Measurements from ENCODE around the gene PIRT.

The PIRT gene

DNA sequence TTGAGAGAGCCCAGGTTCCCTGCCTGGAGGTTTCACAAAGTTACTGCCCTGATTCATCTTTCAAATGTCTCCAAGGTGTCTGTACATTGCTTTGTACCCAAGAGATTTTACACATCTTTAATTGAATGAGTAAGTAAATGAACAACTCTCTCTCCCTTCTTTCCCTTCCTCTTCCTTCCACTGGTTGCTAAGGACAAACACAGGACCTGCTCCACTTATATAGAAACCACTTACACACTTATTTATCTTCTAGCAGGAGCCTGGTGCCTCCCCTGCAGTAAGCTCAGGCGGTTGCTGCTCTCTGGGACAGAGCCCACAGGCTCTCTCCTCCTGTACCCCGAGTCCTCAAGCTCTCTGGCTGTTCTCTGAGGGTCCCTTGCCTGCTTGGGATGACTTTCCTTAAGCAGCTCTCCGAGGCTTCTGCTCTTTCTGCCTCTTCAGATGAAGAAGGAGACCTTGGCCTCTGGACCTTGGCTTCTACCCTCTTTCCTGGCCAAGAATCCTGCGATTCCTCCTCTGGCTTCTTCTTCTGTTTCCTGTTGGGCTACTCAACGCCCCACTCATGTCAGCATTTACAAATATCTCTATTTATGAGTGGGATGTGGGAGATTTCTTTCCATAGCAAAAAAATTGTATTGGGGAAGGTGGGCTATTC lies 9.9 kb downstream of the PIRT start:
- DNase-seq = no peak
- in situ Hi-C loops (cut with HindIII; ENCODE audit: low pct_ligation_motif_present, low pct_unique_long_range_greater_than_20kb, low sequenced_read_pairs) = no loop called here

DNA sequence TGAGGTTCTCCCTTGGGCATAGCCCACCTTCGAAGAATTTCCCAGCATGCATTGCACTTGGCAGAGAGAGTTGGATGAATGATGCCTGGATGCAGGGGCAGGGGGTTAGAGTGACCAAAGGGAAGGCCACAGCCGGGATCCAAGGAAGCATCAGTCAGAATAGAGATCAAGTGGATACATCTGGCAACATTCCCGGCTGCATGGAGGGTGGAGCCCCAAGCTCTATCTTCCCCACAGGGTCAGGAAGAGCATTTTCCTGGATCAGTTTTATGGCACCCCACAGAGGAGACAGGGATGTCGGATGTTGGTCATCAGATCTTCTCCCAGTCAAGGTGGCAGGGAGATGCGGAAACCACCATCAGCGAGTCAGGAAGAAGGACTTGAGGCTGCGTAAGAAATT lies 13.0 kb downstream of the PIRT start:
- DNase-seq = no peak
- in situ Hi-C loops (cut with HindIII; ENCODE audit: low pct_ligation_motif_present, low pct_unique_long_range_greater_than_20kb, low sequenced_read_pairs) = no loop called here

DNA sequence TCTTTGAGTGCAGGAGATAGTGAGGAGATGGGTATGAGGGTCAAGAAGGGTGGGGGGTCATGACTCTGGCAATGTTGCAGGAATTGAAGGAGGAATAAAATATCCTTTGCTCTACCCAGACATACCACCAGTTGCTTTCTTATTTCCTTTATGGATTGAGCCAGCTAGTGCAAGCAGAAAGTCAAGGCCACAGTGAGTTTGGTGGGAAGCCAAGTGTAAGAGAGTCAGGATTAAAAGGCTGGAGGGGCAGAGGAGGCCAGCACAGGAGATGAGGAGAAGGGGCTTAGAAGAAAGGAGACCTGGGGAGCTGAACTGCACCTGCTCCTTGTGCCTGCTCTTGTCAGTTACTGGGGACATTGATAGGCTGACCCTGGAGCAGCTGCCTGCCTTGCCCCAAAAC lies 16.1 kb downstream of the PIRT start:
- DNase-seq = no peak
- in situ Hi-C loops (cut with HindIII; ENCODE audit: low pct_ligation_motif_present, low pct_unique_long_range_greater_than_20kb, low sequenced_read_pairs) = no loop called here

DNA sequence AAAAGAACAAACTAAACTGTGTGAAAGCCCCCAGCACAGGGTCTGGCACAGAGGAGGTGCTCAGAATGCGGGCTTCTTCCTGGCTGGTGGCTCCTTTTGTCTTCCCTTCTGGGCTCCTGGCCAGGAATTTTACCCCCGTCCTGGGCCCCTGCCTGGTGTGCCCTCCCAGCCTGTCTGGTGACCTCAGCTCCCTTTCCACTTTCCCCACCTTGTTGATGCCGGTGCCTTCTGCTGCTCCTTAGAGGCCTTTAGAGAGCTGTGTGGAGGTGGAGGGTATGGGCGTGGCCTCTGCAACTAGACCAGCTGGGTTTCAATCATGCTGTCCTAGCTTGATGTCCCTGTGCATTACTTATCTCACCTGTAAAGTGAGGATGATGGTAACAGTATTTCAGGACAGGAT lies 16.8 kb downstream of the PIRT start:
- DNase-seq = no peak
- in situ Hi-C loops (cut with HindIII; ENCODE audit: low pct_ligation_motif_present, low pct_unique_long_range_greater_than_20kb, low sequenced_read_pairs) = no loop called here

DNA sequence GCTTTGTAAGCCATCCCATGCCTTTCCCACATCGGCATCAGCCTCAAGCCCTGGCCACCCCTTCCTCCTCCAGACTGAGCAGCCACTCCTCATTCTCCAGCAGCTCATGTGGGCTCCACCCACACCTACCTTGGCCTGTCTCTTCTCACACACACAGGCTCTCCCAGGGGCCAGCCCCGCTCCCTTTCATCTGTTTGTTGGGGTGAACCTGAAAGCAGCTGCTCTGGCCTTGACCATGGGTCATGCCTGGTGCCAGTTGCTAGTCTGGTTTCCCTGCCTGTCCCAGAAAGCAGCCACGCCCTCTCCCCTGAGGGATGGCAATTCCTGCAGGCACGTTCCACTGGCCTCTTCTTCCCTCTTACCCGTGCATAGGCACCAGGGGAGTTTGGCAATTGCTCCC lies 22.6 kb downstream of the PIRT start:
- in situ Hi-C loops (cut with HindIII; ENCODE audit: low pct_ligation_motif_present, low pct_unique_long_range_greater_than_20kb, low sequenced_read_pairs) = no loop called here
- DNase-seq = no peak

DNA sequence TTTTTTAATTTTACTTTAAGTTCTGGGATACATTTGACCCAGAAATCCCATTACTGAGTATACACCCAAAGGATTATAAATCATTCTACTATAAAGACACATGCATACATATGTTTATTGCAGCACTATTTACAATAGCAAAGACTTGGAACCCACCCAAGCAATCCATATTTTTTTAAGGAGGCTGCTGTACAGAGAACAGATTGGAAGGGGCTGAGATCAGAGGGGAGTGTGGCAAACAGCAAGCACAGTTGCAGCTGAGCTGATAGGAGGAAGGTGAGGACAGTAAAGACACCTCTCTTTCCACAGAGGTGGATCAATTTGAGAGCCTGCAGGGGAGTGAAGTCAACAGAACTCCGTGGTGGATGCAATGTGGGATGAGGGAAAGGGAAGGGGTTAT lies 23.8 kb downstream of the PIRT start:
- no peak for DNase-seq
- in situ Hi-C loops (cut with HindIII; ENCODE audit: low pct_ligation_motif_present, low pct_unique_long_range_greater_than_20kb, low sequenced_read_pairs) = no loop called here

DNA sequence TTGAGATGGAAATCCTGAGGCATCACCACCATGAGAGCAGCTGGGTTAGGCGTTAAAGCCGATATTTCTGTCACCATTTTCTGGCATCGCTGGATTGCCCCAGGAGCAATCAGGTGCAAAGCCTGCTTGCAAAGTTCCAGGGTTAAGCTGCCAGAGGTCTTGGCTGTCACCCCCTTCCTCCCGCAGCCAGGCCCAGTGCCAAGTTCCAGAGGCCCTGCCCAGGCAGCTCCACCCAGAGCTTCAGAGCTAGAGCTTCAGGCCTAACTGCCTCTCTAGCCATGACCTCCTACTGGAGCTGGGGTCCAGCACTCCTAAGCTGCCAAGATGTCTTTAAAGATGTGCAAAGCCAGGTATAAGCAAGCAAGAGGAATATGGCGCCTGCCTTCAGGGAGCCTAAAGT lies 25.2 kb downstream of the PIRT start:
- in situ Hi-C loops (cut with HindIII; ENCODE audit: low pct_ligation_motif_present, low pct_unique_long_range_greater_than_20kb, low sequenced_read_pairs) = no loop called here
- DNase-seq = no peak

DNA sequence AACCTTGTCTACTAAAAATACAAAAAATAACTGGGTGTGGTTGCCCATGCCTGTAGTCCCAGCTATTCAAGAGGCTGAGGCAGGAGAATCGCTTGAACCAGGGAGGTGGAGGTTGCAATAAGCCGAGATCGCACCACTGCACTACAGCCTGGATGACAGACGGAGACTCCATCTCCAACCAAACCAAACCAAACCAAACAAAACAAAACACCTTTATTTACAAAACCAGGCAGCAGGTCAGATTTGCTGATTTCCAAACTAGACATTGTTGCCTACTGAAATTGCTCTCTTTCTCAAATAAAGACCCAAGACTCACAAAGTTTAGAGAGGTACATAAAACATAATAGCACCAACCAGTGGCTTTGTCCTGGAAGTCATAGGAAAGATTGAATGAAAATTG lies 28.3 kb downstream of the PIRT start:
- no peak for DNase-seq
- in situ Hi-C loops (cut with HindIII; ENCODE audit: low pct_ligation_motif_present, low pct_unique_long_range_greater_than_20kb, low sequenced_read_pairs) = no loop called here

DNA sequence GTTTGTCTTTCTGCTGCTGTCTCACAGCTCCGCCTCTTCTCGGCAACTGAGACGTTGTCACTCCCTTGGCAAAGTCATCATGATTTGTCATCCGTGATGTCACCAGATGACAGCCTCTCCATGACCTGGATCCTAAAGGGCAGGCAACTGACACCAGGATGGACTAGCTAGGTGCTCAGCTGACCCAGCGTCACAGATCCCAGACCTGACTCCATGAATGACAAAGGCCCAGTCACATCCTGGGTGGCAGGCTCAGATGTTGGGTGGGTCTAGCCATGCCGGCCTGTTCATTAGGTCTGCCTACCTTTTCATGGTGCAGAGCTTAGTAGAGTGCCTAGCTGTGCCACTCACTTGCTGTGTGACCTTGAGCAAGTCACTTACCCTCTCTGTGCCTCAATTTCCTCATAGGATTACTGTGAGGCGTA lies 30.2 kb downstream of the PIRT start:
- in situ Hi-C loops (cut with HindIII; ENCODE audit: low pct_ligation_motif_present, low pct_unique_long_range_greater_than_20kb, low sequenced_read_pairs) = no loop called here
- DNase-seq = no peak

DNA sequence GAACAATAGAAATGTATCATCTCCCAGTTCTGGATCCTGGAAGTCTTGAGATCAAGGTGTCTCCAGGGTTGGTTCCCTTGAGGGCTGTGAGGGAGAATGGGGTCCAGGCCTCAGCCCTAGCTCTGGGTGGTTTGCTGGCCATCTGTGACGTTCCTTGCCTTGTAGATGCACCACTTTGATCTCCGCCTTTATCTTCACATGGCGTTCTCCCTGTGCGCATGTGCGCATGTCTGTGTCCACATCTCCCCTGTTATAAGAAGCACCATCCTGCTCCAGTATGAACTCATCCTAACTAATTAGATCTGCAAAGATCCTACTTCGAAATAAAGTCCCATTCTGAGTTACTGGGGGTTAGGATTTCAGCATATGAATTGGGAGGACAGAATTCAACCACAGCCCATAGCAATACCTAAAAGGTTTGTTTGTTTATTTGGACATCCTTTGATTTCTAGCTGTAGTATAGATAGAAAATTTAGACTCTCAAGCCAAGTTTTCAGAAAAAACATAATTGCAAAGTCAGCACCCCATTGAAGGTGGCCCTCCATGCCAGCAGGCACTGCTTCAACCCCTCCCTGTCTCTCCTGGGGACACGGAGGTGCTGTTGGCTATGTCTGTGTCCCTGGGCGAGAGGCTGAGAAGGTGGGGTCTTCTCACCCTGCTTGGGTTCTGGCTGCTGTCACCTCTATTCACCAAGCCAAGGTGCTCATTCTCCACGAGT lies 31.2 kb downstream of the PIRT start:
- no peak for DNase-seq
- in situ Hi-C loops (cut with HindIII; ENCODE audit: low pct_ligation_motif_present, low pct_unique_long_range_greater_than_20kb, low sequenced_read_pairs) = no loop called here

DNA sequence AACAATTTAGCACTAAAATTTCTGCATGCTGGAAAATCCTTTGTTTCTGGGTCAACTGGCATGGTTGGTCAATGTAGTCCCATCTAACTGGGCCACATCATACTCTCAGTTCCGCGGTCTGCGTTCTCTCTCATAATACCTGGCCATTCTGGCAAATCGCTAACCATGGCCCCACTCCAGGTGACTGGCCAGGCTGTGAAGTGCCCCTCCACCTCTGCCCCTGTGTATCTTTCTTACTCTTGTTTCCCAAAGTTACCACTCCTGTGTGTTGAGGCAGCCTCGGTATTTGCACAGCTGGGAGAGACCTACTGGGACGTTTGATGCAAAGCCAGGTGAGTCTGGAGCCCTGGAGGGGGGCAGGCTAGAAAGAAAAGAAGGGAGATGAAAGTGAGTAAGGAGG lies 32.0 kb downstream of the PIRT start:
- in situ Hi-C loops (cut with HindIII; ENCODE audit: low pct_ligation_motif_present, low pct_unique_long_range_greater_than_20kb, low sequenced_read_pairs) = no loop called here
- DNase-seq = no peak

DNA sequence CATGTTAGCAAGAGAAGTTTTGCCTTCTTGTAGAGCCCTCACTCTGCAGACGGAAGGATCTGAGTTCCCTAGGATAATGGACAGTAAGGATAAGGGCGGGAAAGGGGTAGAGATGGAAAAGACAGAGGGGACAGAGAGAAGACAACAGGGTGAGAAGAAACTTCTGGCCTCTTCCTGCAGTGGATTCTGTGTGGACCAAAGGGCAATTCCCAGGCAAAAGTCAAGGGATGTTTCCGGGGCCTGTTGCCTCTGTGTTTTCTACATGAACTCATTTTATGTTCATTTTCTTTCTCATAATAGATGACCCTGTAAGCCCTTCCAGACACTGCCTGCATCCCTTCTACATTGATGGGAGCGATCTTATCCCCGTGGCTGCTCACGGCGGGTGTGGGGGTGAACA lies 33.3 kb downstream of the PIRT start:
- DNase-seq = no peak
- in situ Hi-C loops (cut with HindIII; ENCODE audit: low pct_ligation_motif_present, low pct_unique_long_range_greater_than_20kb, low sequenced_read_pairs) = no loop called here

DNA sequence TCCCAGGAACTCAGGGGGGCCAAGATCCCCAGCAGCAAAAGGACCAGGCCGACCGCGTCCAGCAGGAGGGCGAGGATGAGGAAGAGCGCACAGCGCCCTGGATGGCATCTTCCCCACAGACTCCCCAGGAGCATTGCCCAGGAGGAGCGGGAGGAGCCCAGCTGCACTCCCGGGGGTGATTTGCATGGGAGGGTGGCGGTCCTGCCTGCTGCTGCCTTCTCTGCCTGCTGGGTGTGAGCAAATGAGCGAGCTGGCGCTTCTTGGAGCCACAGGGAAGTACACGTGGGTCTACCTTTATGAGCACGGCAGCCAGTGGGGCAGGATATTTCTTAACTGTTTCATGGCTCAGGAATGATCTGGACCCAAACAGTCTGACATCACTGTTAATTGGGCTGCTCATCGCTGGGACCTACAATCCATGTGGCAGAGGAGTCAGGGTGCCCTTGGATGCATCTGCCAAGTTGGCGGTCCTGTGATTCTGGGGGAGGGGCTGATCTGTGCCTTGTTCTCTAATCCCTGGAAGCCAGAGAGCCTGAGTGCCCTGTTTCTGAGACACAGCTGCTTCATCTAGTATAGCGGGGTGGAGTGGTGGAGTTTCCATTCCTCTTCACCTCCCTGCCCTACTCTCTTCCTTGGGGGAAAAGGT lies 33.9 kb downstream of the PIRT start, which contains the start of gene TMEM238L:
Gene TMEM238L (minus strand): TSS at position 270 of the 646 bp plus-strand sequence. CDS start 136 bp downstream, at position 134.
- in situ Hi-C loops (cut with HindIII; ENCODE audit: low pct_ligation_motif_present, low pct_unique_long_range_greater_than_20kb, low sequenced_read_pairs) = no loop called here

DNA sequence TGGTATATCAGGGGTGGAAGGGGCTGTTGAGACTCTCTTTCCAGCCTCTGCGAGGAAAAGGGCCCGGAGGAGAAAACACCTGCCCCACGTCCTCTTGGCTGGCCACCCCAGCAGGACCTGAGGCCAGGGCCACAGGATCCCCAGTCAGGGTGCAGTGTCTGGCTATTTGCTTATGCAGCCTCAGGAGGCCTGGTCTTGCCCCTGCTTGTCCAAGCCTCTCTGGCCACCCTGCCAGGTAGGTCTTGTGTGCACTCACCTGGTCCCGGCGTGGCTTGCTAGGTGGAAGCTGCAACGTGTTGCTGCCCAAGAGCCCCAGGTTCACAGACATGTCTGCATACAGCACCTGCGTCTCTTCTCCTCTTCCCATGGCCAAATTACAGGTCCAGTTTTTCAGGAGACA lies 34.5 kb downstream of the PIRT start:
- in situ Hi-C loops (cut with HindIII; ENCODE audit: low pct_ligation_motif_present, low pct_unique_long_range_greater_than_20kb, low sequenced_read_pairs) = no loop called here
- no peak for DNase-seq

More for the DNA sequence above, 33.9 kb downstream of the PIRT start, which contains the start of gene TMEM238L:
- no peak for DNase-seq

DNA sequence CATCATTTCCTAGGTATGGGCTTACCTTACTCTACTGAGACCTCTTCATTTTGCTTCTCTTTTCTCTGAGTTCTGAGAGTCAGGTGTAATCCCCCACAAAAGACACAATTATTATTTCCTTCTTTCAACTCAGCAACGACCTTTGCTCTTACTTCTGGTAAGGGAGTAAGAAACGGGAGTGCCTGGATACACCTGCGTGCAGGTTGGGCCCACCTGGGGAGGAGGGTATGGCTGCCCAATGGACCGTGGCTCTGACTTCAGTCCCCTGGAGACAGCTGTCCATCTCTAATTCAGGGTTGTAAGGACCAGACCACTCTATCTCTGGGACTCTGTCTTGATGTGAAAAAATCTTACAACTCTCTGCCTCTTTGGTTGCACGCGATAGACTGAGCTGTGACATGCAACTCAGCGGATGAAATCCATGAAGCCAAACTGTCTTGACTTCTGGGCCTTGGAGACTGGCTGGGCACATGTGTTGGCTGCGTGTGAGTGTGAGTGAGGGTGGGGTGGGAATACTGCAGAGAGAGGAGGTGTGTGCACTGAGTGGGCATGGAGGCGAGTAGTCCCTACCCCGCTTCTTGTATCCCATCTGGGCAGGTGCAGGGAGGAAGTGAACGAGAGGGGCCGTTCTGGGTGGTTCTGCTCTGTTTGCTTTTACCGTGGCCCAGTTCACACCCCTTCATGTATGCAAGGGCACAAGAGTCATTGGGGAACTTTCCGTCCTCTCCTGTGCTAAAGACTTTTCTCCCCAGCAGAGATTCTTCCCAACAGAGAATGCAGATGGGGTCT lies 35.2 kb downstream of the PIRT start:
- in situ Hi-C loops (cut with HindIII; ENCODE audit: low pct_ligation_motif_present, low pct_unique_long_range_greater_than_20kb, low sequenced_read_pairs) = no loop called here
- DNase-seq = no peak

DNA sequence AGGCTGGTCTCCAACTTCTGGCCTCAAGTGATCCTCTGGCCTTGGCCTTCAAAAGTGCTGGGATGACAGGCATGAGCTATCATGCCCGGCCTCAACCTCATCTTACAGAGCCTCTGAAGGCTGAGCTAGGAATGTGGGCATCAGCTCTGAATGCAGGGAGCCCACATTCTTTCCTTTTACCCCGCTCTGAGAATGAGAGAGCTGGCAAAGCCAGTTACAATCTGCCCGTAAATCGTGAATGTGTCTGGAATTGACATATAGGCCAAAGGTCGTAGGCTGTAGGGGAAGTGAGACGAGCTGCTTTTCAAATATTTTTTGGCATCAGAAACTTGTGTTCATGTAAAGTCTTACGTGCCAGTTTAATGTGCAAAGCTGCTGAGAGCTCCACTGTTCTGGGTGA lies 38.5 kb downstream of the PIRT start:
- no peak for DNase-seq
- in situ Hi-C loops (cut with HindIII; ENCODE audit: low pct_ligation_motif_present, low pct_unique_long_range_greater_than_20kb, low sequenced_read_pairs) = no loop called here

DNA sequence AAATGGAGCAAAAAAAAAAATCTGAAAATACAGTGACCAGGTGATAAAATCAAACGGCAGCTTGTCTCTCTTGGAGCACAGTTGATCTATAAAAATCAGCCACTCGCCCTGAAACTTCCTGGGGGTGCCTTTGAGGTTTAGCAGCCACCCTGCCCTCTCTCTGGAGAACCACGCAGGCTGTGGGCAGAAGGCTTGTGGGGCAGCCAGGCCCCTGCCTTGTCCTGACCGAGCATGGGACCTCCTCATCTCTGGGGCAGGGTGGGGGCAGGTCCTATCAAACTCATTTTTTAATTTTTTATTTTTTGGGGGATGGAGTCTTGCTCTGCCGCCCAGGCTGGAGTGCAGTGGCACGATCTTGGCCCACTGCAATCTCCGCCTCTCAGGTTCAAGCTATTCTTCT lies 39.0 kb downstream of the PIRT start:
- in situ Hi-C loops (cut with HindIII; ENCODE audit: low pct_ligation_motif_present, low pct_unique_long_range_greater_than_20kb, low sequenced_read_pairs) = no loop called here
- no peak for DNase-seq

DNA sequence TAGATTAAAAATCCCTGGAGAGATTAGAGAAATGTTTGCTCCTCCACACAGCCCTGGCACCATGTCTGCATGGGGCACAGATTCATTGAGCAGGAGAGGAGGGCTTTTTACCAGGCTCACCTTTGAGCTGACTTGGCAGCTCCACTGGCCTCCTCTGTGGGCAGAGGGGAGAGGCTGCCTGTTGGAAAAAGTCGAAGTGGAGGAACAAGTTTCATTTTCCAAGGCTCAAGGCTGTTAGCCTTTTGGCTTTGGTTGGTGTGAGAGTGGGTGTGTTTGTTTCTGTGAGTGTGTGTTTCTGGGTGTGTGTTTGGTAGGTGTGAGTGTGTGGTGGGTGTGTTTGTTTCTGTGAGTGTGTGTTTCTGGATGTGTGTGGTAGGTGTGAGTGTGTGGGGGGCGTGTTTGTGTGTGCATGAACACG lies 39.5 kb downstream of the PIRT start:
- in situ Hi-C loops (cut with HindIII; ENCODE audit: low pct_ligation_motif_present, low pct_unique_long_range_greater_than_20kb, low sequenced_read_pairs) = no loop called here
- DNase-seq = no peak
